ENCODE measurements around the gene FHOD3. TPM values are rescaled to one million over a fixed set of nuclear protein-coding genes. Genes with fewer than 3 reads are reported as not detected.

FHOD3 gene
- total RNA-seq, 4 donors from 2014 or later: 3.5 to 40.0 (median 14.5) TPM

GRCh38 chr18:36667811-36668210, 370.3 kb downstream of the FHOD3 start:
- TF ChIP-seq POLR2AphosphoS5 (IDR thresholded peaks at IDR 0.05) (no peak), CTCF (IDR thresholded peaks at IDR 0.05) (no peak), EP300 (IDR thresholded peaks at IDR 0.05; ENCODE audit: low read depth) (no peak), POLR2A (IDR thresholded peaks at IDR 0.05) (no peak)
- DNase-seq: no peak
- no peaks in the 10 kb centered on the region for H3K36me3 ChIP-seq
- 36 to 65% methylated on average over 1 of the region's 1 CpG for WGBS, 2 donors (ENCODE audit: low coverage in 1 of 2)
- H3K27me3 ChIP-seq: no peaks in the 10 kb centered on the region
- peaks cover 0 to 18% (median 4%) of the 10 kb centered on the region in 4 donors for H3K4me1 ChIP-seq
- intact Hi-C loops (cut with DNase I; ENCODE audit: low total_unique reads): no loop called here
- no peak overlapping the region for H3K27ac ChIP-seq
- no peak overlapping the region for H3K4me3 ChIP-seq
- no peaks in the 10 kb centered on the region for H3K9me3 ChIP-seq
- in situ Hi-C loops (cut with MboI; ENCODE audit: low pct_ligation_motif_present in 1 of 4, low pct_unique_long_range_greater_than_20kb in 1 of 4, low sequenced_read_pairs in 3 of 4): no loop called here

GRCh38 chr18:36668349-36668748, 370.8 kb downstream of the FHOD3 start:
- intact Hi-C loops (cut with DNase I; ENCODE audit: low total_unique reads): no loop called here

GRCh38 chr18:36672437-36673344, 375.2 kb downstream of the FHOD3 start:
- in situ Hi-C loops (cut with MboI; ENCODE audit: low pct_ligation_motif_present in 1 of 4, low pct_unique_long_range_greater_than_20kb in 1 of 4, low sequenced_read_pairs in 3 of 4): no loop called here
- peak overlapping the region in 3 of 4 donors; percentile 10 to 24 (median 13) for H3K27ac ChIP-seq
- peak overlapping the region in 1 of 4 donors; percentile 16 for H3K4me3 ChIP-seq
- H3K36me3 ChIP-seq: no peaks in the 10 kb centered on the region
- peak; percentile 28 for DNase-seq
- peaks cover 0 to 24% (median 7%) of the 10 kb centered on the region in 4 donors for H3K4me1 ChIP-seq
- 24 to 30% methylated on average over 6 to 11 of the region's 11 CpGs for WGBS, 2 donors (ENCODE audit: low coverage in 1 of 2)
- H3K27me3 ChIP-seq: no peaks in the 10 kb centered on the region
- intact Hi-C loops (cut with DNase I; ENCODE audit: low total_unique reads): no loop called here
- TF ChIP-seq EP300 (IDR thresholded peaks at IDR 0.05; ENCODE audit: low read depth) (no peak), POLR2A (IDR thresholded peaks at IDR 0.05) (no peak), POLR2AphosphoS5 (IDR thresholded peaks at IDR 0.05) (no peak), CTCF (IDR thresholded peaks at IDR 0.05) (no peak)
- H3K9me3 ChIP-seq: peaks cover 0 to 3% of the 10 kb centered on the region in 2 donors

More at GRCh38 chr18:36668349-36668748, 370.8 kb downstream of the FHOD3 start:
- peaks cover 0 to 23% (median 7%) of the 10 kb centered on the region in 4 donors for H3K4me1 ChIP-seq
- no peaks in the 10 kb centered on the region for H3K9me3 ChIP-seq
- no peak overlapping the region for H3K4me3 ChIP-seq
- TF ChIP-seq EP300 (IDR thresholded peaks at IDR 0.05; ENCODE audit: low read depth) (no peak), POLR2A (IDR thresholded peaks at IDR 0.05) (no peak), POLR2AphosphoS5 (IDR thresholded peaks at IDR 0.05) (no peak)
- 82 to 100% methylated on average over 1 of the region's 1 CpG for WGBS, 2 donors (ENCODE audit: low coverage in 1 of 2)
- no peaks in the 10 kb centered on the region for H3K27me3 ChIP-seq
- no peak overlapping the region for H3K27ac ChIP-seq
- in situ Hi-C loops (cut with MboI; ENCODE audit: low pct_ligation_motif_present in 1 of 4, low pct_unique_long_range_greater_than_20kb in 1 of 4, low sequenced_read_pairs in 3 of 4): no loop called here
- no peak for DNase-seq
- no peaks in the 10 kb centered on the region for H3K36me3 ChIP-seq

- H3K27ac ChIP-seq: peak overlapping the region in 1 of 4 donors; percentile 24
- H3K4me1 ChIP-seq: peaks cover 0 to 24% (median 7%) of the 10 kb centered on the region in 4 donors
- H3K4me3 ChIP-seq: no peak overlapping the region
- H3K27me3 ChIP-seq: no peaks in the 10 kb centered on the region
- peaks cover 0 to 3% of the 10 kb centered on the region in 2 donors for H3K9me3 ChIP-seq
- WGBS, 2 donors (ENCODE audit: low coverage in 1 of 2): 73 to 100% methylated on average over 1 to 3 of the region's 3 CpGs
- H3K36me3 ChIP-seq: no peaks in the 10 kb centered on the region
- DNase-seq: no peak
- in situ Hi-C loops (cut with MboI; ENCODE audit: low pct_ligation_motif_present in 1 of 4, low pct_unique_long_range_greater_than_20kb in 1 of 4, low sequenced_read_pairs in 3 of 4): no loop called here
- intact Hi-C loops (cut with DNase I; ENCODE audit: low total_unique reads): no loop called here
- TF ChIP-seq POLR2AphosphoS5 (IDR thresholded peaks at IDR 0.05) (no peak), POLR2A (IDR thresholded peaks at IDR 0.05) (no peak), EP300 (IDR thresholded peaks at IDR 0.05; ENCODE audit: low read depth) (no peak), CTCF (IDR thresholded peaks at IDR 0.05) (no peak)
These were observed 375.9 kb downstream of the FHOD3 start for GRCh38 chr18:36673452-36673851.
